Dendritic cell treated with granulocyte-macrophage colony-stimulating factor and Interleukin-4, amounts not matched to agents 40 ng/mL and 50 ng/mL, for 4 days (primary cell): ENCODE results near the gene ZNF423.

Experiments used
- H3K27ac Mint-ChIP-seq: one replicate; pipeline ENCODE4 v1.8.0; 2022; ENCODE audit warnings: mild to moderate bottlenecking, mixed read lengths
- H3K27me3 Mint-ChIP-seq: one replicate; pipeline ENCODE4 v1.8.0; 2022; ENCODE audit warnings: mild to moderate bottlenecking, mixed read lengths
- H3K36me3 Mint-ChIP-seq: one replicate; pipeline ENCODE4 v1.8.0; 2022; ENCODE audit warnings: low read depth, mixed read lengths
- H3K4me1 Mint-ChIP-seq: one replicate; pipeline ENCODE4 v1.8.0; 2022; ENCODE audit warnings: low read depth, mixed read lengths
- H3K4me3 Mint-ChIP-seq: one replicate; pipeline ENCODE4 v1.8.0; 2022; ENCODE audit warnings: mild to moderate bottlenecking, moderate library complexity, mixed read lengths
- H3K9me3 Mint-ChIP-seq: one replicate; pipeline ENCODE4 v1.8.0; 2022; ENCODE audit warnings: mixed read lengths
- intact Hi-C: fragments of 100-400 bp; cut with micrococcal nuclease; formaldehyde crosslinking; loops from one replicate; pipeline ENCODE4 v1.15.0; 2022

The ZNF423 gene

GRCh38 chr16:49532873-49533272 lies 323.0 kb downstream of the ZNF423 start:
- peaks cover 35% of the 10 kb centered on the region for H3K27me3 Mint-ChIP-seq
- H3K27ac Mint-ChIP-seq, result no peak overlapping the region
- H3K4me3 Mint-ChIP-seq, result no peak overlapping the region
- no peaks in the 10 kb centered on the region for H3K9me3 Mint-ChIP-seq
- H3K36me3 Mint-ChIP-seq, result no peaks in the 10 kb centered on the region
- peaks cover 24% of the 10 kb centered on the region for H3K4me1 Mint-ChIP-seq
- intact Hi-C loops, result no loop called here

DNA sequence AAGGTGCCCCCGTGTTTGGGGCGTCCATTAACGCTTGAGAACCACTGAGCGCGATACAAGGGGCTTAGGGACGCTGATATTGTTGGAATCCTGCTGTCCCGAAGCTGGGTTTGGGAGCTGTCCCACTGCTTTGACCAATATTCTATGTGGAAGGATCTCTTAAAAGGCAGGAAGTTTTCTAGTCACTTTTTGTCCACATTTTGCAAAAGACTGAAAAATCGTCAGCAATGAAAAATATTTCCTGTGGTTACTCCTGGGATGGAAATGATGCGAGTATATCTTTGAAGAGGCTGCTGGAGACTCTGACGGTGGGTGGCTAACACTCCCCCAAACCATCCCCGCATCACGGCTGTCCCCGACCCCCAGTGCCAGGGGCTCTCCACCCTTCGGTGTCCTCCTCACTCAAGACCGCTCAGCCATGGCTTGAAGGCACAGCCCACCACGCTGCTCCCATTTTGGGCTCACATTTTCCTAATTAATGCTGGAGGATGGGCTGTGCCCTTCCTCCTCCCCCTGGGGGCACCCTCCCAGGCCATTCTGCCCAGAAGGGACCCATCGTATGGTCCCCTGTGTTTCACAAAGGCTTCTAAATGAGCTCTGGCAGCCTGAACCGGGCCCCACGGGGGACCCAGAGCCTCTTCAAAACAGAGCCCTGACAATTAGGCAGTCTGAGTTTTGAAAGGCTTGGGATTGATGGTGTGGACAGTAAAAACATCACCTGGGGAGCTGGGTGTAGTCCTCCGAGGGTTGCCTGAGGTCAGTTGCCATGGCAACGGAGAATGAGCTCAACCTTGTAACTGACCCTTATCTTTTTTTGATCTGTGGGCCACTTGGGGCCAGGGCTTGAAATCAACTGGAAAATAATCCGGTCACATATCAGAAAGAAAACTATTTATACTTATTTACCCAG lies 323.7 kb downstream of the ZNF423 start:
- intact Hi-C loops, result no loop called here
- peaks cover 29% of the 10 kb centered on the region for H3K4me1 Mint-ChIP-seq
- H3K27ac Mint-ChIP-seq, result no peak overlapping the region
- no peaks in the 10 kb centered on the region for H3K36me3 Mint-ChIP-seq
- H3K9me3 Mint-ChIP-seq, result no peaks in the 10 kb centered on the region
- H3K27me3 Mint-ChIP-seq, result peaks cover 37% of the 10 kb centered on the region
- no peak overlapping the region for H3K4me3 Mint-ChIP-seq

DNA sequence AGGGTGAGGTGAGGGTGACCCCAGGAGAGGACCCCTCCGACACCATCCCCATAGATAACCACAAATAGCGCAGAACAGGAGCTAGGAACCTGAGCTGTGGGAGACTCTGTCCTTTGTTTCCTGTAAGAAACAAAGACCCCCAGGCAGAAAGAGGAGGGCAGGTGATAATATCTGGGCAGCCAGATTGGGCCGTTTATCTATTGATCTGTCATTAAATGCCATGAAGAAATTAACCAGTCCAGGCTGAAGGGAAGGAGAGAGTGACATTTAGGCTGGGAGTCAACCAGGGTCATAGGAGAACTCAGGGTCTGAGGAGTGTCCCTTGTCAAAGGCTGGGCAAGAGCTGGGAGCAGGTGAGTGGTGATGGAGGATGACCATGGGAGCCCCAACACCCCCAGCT lies 324.5 kb downstream of the ZNF423 start:
- peaks cover 29% of the 10 kb centered on the region for H3K4me1 Mint-ChIP-seq
- no peak overlapping the region for H3K27ac Mint-ChIP-seq
- no peak overlapping the region for H3K4me3 Mint-ChIP-seq
- intact Hi-C loops, result no loop called here
- H3K9me3 Mint-ChIP-seq, result no peaks in the 10 kb centered on the region
- H3K36me3 Mint-ChIP-seq, result no peaks in the 10 kb centered on the region
- H3K27me3 Mint-ChIP-seq, result peaks cover 37% of the 10 kb centered on the region

GRCh38 chr16:49530427-49530970 lies 325.4 kb downstream of the ZNF423 start:
- intact Hi-C loops, result no loop called here
- H3K36me3 Mint-ChIP-seq, result no peaks in the 10 kb centered on the region
- no peaks in the 10 kb centered on the region for H3K9me3 Mint-ChIP-seq
- H3K4me3 Mint-ChIP-seq, result no peak overlapping the region
- H3K27me3 Mint-ChIP-seq, result peaks cover 37% of the 10 kb centered on the region
- no peak overlapping the region for H3K27ac Mint-ChIP-seq
- H3K4me1 Mint-ChIP-seq, result peaks cover 29% of the 10 kb centered on the region

DNA sequence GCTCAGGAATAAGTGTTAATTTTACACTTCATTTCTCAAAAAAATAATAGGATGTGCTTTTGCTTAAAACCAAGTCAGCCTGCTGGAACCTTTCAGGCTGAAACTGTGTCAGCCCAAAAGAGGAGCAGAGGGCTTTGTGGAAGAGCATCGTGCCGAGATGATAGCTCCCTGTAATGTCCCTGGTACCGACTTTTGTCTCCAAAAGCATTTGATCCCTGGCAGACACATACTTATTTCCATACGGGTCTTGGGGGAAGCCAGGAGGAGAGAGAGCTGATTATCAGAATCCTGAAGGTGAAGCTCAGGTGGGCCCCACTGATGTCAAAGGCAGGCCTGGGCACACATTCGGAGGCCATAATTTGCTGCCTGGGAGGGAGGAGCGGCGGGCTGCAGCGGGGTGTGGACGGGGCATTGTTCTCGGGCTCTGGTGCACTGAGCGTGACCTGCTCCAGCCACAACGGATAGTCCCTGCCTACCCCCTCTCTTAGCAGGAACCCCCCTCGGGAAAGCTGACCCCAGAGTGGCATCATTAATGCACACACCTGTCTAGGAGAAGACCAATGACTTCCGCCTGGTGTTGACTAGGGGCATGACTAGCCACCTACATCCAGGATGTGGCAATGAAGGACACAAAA lies 326.4 kb downstream of the ZNF423 start:
- Mint-ChIP-seq H3K27ac (no peak overlapping the region), H3K4me3 (no peak overlapping the region), H3K36me3 (no peaks in the 10 kb centered on the region), H3K9me3 (no peaks in the 10 kb centered on the region), H3K4me1 (peaks cover 29% of the 10 kb centered on the region), H3K27me3 (peaks cover 37% of the 10 kb centered on the region)
- intact Hi-C loops, result no loop called here

DNA sequence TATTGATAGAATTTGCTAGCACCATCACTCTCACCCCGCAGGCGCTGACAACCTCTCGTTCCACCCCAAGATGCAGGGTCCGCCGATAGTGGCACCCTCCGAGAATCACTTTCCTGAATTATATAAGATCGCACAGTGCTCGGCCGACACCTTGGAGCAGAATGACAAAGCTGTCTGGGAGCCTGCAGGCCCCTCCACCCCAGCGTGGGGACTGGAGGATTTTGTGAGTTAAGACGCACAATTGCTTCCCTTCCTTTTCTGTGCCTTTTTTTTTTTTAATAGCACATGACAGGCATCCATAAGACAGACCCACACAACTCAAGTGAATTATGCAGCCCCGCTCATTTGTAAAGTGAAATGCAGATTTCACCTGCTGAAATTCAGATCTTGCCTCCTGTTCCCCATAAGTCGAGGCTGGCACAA lies 327.0 kb downstream of the ZNF423 start:
- Mint-ChIP-seq H3K36me3 (no peaks in the 10 kb centered on the region), H3K4me1 (peaks cover 29% of the 10 kb centered on the region), H3K27ac (peak overlapping the region; percentile 20), H3K27me3 (peaks cover 37% of the 10 kb centered on the region), H3K4me3 (peak overlapping the region; percentile 74), H3K9me3 (no peaks in the 10 kb centered on the region)
- intact Hi-C loops, result no loop called here

DNA sequence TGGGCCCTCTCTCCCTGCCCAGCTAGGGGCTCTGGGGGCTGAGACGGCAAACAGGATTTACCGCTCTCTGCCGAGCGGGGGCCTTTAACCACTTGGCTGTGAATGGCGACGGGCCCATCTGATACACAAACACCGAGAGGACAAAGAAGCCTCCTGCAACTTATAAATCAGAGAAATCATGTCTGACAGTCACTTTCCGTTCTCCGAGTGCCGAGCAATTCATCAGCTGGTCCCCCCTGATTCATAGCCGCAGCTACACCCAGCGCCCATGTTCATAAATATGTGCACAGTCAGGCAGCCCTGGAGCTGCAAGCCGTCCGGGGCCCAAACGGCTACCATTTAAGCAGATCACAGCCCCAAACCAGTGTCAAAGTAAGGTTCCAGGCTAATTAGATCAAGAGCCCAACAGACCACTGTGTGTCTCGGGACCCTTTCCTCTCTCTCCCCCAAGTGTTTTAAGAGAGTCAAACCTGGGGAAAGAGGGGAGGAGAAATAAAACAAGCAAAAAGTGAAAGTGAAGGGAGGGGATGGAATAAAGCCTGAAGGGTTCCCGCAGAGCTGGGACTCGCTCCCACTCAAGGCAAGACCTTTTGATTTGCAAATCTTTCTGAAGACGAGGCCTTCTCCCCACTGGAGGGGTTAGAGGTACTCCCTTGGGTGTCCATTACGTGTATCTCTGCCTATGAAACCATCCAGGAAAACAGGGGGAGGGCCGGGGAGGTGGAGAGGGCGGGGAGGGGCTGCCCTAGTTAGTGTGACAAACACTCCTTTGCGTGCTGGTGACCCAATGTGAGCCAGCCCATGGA lies 327.6 kb downstream of the ZNF423 start:
- Mint-ChIP-seq H3K36me3 (no peaks in the 10 kb centered on the region), H3K4me3 (peak overlapping the region; percentile 74), H3K27me3 (peaks cover 37% of the 10 kb centered on the region), H3K27ac (peak overlapping the region; percentile 20), H3K4me1 (peaks cover 29% of the 10 kb centered on the region), H3K9me3 (no peaks in the 10 kb centered on the region)
- intact Hi-C loops, result no loop called here

GRCh38 chr16:49527611-49528010 lies 328.3 kb downstream of the ZNF423 start:
- peaks cover 29% of the 10 kb centered on the region for H3K4me1 Mint-ChIP-seq
- no peaks in the 10 kb centered on the region for H3K36me3 Mint-ChIP-seq
- intact Hi-C loops, result no loop called here
- H3K4me3 Mint-ChIP-seq, result peak overlapping the region; percentile 74
- H3K9me3 Mint-ChIP-seq, result no peaks in the 10 kb centered on the region
- H3K27ac Mint-ChIP-seq, result no peak overlapping the region
- peaks cover 37% of the 10 kb centered on the region for H3K27me3 Mint-ChIP-seq

DNA sequence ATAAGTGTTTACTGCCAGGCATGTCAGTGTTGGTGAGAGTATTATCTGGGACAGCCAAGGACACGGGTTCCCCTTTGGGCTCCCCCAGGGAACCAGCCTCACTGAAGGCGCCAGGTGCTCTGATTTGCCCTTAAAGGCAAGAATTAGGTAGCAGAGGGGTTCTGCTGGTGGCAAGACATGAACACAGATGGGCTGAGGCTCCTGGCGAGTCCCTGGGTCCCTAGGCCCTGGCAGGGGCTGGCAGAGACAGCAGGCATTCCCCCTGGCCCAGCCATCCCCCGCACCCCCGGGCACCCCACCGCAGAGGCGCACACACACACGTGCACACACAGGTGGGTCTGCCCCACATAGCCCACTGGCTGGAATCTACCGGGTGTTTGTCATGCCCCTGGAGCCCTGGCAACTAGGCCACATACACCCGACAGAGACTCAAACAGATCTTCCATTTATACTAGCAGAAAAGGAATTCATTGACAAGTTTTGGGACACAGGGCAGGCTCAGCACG lies 329.0 kb downstream of the ZNF423 start:
- Mint-ChIP-seq H3K36me3 (no peaks in the 10 kb centered on the region), H3K27ac (no peak overlapping the region), H3K4me3 (no peak overlapping the region), H3K9me3 (no peaks in the 10 kb centered on the region), H3K27me3 (peaks cover 37% of the 10 kb centered on the region), H3K4me1 (peaks cover 29% of the 10 kb centered on the region)
- intact Hi-C loops, result no loop called here

GRCh38 chr16:49524947-49525315 lies 331.0 kb downstream of the ZNF423 start:
- H3K4me1 Mint-ChIP-seq, result peaks cover 17% of the 10 kb centered on the region
- no peak overlapping the region for H3K27ac Mint-ChIP-seq
- peaks cover 21% of the 10 kb centered on the region for H3K27me3 Mint-ChIP-seq
- intact Hi-C loops, result no loop called here
- H3K9me3 Mint-ChIP-seq, result no peaks in the 10 kb centered on the region
- H3K36me3 Mint-ChIP-seq, result no peaks in the 10 kb centered on the region
- H3K4me3 Mint-ChIP-seq, result no peak overlapping the region

DNA sequence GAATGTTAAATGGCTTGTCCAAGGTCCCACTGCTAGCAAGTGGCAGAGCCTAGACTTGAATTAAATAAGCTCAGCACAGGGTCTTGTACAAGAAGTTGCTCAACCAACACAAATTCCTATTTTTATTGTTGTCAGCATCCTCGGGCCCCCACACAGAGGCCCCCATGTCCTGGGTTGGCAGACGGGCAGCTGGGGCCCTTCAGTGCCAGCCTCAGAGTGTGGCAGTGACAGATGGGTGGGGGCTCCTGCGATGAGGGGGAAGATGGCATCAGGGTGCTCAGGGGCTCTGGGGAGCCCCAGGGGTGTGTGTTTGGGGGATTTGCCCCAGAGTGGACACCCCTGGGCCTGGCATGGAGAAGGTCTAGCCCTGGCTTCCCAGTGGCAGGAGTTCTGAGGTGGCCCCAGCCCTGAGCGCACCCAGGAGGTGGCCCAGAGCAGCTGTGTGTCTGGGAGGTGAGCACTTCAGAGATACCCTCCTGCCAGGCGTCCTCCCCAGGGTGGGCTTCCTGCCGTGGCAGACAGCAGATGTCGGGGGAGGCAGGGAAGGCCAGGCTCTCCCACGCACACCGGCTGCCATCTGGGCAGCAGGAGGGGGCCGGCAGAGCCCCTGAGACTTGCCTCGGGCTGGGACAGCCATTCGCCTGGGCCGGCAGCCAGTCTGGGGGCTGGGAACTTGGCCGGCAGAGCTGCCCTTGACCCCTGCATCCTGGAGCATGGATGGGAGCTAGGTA lies 331.5 kb downstream of the ZNF423 start:
- no peaks in the 10 kb centered on the region for H3K36me3 Mint-ChIP-seq
- intact Hi-C loops, result no loop called here
- no peaks in the 10 kb centered on the region for H3K9me3 Mint-ChIP-seq
- H3K27ac Mint-ChIP-seq, result no peak overlapping the region
- peaks cover 16% of the 10 kb centered on the region for H3K27me3 Mint-ChIP-seq
- no peak overlapping the region for H3K4me3 Mint-ChIP-seq
- H3K4me1 Mint-ChIP-seq, result peaks cover 17% of the 10 kb centered on the region

DNA sequence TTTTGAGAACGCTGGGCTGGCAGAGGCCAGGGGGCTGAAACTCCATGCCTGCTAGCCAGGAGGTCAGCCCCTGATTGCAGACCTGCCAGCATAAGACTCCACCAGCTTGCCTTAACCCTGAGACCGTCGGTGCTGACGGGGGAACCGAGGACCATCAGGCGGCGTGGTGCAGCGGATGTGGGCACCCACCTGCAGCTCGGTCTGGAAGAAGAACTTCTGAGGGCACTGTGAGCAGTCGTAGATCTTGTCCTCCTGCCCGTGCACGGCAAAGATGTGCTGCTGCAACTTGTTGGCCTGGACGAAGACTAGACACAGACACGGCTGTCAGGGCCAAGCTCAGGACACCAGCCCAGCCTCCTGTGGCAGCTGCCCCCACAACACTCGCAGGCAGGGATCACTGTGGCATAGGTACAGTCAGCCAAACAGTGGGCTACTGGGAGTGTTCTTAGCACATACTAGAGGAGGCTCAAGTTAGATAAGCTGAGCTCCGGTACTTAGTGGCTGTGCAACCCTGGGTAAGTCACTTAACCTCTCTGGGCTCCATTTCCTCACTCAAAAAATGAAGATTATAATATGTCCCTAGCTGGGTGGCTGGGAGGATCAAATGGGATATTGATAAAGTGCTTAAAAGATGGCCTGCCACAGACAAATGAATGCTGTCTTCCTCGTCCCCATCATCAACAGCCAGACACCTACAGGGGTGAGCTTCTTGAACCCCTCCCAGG lies 332.3 kb downstream of the ZNF423 start:
- H3K36me3 Mint-ChIP-seq, result no peaks in the 10 kb centered on the region
- peaks cover 12% of the 10 kb centered on the region for H3K4me1 Mint-ChIP-seq
- H3K9me3 Mint-ChIP-seq, result no peaks in the 10 kb centered on the region
- H3K27me3 Mint-ChIP-seq, result peaks cover 10% of the 10 kb centered on the region
- intact Hi-C loops, result no loop called here
- no peak overlapping the region for H3K27ac Mint-ChIP-seq
- H3K4me3 Mint-ChIP-seq, result no peak overlapping the region
